Measurements from ENCODE around the gene RMDN3.

GRCh38 chr15:40766194-40766815, 11.3 kb upstream of the RMDN3 start:
- TF ChIP-seq CTCF (IDR thresholded peaks at IDR 0.05) (no peak), EP300 (IDR thresholded peaks at IDR 0.05) (no peak)
